VCaP (cell line): ENCODE measurements around the gene NUDT4.
A peak's percentile ranks its signal among the peaks of the same experiment; 100 is the strongest.
"Not testable (repeated sequence)": the region's sequence is repeated elsewhere in the genome, so short reads cannot be mapped to it uniquely, and the experiment has no call there.

ENCODE experiments used
- H3K27ac ChIP-seq: fragments of 450-650 bp; 2 replicates; pipeline ENCODE4 v1.5.1; 2017
- CTCF ChIP-seq: fragments of 450-650 bp; conservative IDR thresholded peaks from 2 replicates; pipeline ENCODE4 v1.5.1; 2017; ENCODE audit warnings: mild to moderate bottlenecking, moderate library complexity

NUDT4 gene

GRCh38 chr12:93379326-93379980 is 1.7 kb downstream of the NUDT4 start:
- TF ChIP-seq CTCF = no peak
- H3K27ac ChIP-seq = peak overlapping the region; percentile 89

GRCh38 chr12:93379981-93380361 is 2.2 kb downstream of the NUDT4 start:
- H3K27ac ChIP-seq = peak overlapping the region; percentile 89
- no peak for TF ChIP-seq CTCF

DNA sequence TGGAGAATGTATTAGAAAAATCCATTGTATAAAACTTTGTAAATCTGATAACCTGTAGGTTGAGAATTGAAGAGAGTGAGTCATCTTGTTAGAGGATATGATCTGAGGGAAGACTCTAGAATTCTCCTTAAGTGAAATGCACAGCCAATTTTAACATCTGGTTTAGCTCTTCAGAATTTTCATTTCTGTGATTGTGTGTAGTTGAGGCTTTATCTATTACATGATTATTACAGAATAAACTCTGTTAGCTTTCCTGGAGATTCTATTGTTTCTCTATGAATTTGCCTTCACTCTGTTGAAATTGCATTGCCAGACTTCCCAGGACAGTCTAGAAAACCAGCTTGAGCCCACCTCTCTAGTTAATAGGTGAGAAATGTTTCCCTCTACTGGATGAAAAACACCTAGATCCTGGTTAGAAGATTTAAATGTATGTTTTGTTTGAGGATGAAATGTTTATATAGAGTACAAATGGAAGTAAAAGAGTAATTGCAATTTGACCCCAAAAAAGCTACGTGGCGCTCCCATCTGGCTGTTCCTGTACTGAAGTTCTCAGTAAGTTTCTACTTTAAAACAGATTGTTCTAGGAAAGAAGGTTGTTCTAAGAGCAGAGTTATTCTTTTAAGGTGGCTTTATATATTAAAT is 2.9 kb downstream of the NUDT4 start:
- H3K27ac ChIP-seq = peak overlapping the region; percentile 89
- peak; percentile 51 for TF ChIP-seq CTCF

DNA sequence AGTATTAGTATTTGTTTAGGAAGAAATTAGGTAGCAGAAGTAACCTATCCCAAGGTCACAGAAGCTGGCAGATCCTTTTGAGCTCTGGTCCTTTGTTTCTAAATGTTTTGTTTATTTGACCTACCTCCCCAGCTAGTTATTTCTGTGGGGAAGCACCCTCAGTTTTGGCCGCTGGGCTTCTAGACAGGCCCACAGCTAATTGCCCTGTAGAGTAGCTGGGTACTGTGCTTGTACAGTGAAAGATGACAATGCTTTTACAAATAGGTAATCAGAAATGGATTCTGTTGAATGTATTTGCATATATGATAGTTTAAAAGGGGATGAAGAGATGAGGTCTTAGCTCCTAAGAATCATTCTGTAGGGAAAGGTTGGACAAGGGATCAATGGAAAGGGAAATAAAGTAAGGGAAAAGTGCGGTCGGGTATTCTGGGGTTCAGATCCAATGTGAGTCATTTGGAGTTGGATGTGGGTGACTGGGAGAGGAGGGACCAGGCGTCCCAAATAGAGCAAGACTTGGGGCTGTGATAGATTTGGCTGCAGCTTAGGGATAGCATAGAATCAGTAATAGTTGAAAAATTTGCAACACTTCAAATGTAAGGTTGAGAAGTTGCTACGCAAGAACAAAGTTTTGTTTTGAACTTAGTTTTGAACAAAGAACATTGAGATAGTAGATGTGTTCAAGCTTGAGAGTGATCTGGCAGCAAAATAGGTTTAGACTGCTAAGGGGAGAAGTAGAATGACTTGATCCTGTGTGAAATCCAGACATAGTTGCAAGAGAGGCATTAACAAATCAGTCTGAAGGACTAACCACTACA is 3.6 kb downstream of the NUDT4 start:
- H3K27ac ChIP-seq = peak overlapping the region; percentile 89; the same call in 1 of the 2 replicates

DNA sequence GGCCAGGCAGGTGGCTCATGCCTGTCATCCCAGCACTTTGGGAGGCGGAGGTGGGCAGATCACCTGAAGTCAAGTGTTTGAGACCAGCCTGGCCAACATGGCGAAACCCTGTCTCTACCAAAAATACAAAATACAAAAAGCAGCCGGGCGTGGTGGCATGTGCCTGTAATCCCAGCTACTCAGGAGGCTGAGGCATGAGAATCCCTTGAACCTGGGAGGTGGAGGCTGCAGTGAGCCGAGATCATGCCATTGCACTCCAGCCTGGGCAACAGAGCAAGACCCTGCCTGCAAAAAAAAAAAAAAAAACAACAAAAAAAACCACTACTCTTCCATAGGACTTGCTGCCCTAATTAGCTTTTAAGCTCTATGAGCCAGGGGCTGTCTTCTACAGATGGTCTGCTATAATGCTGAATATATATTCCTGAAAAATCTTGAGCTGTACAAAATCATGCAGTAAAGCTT is 4.3 kb downstream of the NUDT4 start:
- not testable (repeated sequence) for H3K27ac ChIP-seq

More for the DNA sequence above, 3.6 kb downstream of the NUDT4 start:
- no peak for TF ChIP-seq CTCF

DNA sequence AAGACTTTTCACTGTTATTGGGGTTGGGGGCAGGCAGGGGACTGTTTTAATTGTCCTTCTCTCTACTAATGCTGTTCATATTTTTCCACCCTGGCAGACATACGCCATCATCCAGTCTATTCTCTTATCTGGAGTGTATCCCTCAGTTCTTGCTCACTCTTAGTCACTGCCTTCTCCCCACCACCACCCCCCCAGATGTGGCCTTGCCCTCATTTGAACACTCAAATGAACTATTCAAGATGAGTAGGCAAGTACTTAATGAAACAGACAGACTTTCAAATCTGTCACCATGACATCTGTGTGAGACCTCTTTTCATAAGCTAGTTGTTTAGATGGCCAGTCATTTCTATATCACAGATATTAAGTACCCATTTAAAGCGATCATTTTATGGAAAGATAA is 10.1 kb downstream of the NUDT4 start:
- H3K27ac ChIP-seq = no peak overlapping the region
- no peak for TF ChIP-seq CTCF

DNA sequence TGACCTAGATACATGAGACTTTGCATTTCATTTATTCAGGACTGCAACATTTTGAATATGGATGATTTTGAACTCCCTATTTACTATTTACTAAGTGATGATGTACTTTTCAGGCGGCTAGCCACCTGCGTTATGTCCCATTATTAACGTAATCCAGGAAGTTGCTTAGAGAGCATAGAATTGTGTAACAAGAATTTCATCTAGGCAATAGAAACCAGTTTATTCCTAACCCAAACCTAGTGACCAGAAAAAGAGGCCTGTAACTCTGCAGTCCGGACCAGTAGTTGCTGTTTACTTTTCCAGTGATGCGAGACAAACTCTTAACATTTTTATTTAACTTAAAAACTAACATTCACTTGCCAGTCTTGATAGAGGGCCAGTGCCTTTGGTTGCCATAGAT is 12.3 kb downstream of the NUDT4 start:
- peak overlapping the region; percentile 62 for H3K27ac ChIP-seq
- TF ChIP-seq CTCF = no peak
